ENCODE measurements around the gene RRP8. TPM values are rescaled to one million over a fixed set of nuclear protein-coding genes. Genes with fewer than 3 reads are reported as not detected.
A peak's percentile ranks its signal among the peaks of the same experiment; 100 is the strongest.

The RRP8 gene
- total RNA-seq, 1 donor from 2014 or later, result 16.2 TPM

GRCh38 chr11:6594142-6594768 lies 9.2 kb downstream of the RRP8 start:
- Mint-ChIP-seq H3K36me3 (ENCODE audit: unreplicated experiment) (no peaks in the 10 kb centered on the region), H3K27me3 (ENCODE audit: unreplicated experiment) (peaks cover 2% of the 10 kb centered on the region), H3K4me1 (ENCODE audit: low read depth, unreplicated experiment) (peaks cover 20% of the 10 kb centered on the region), H3K9me3 (ENCODE audit: unreplicated experiment) (no peaks in the 10 kb centered on the region), H3K4me3 (ENCODE audit: unreplicated experiment) (no peak overlapping the region), H3K27ac (ENCODE audit: unreplicated experiment) (no peak overlapping the region)
- DNase-seq, result no peak
- TF ChIP-seq, protein P1, sequence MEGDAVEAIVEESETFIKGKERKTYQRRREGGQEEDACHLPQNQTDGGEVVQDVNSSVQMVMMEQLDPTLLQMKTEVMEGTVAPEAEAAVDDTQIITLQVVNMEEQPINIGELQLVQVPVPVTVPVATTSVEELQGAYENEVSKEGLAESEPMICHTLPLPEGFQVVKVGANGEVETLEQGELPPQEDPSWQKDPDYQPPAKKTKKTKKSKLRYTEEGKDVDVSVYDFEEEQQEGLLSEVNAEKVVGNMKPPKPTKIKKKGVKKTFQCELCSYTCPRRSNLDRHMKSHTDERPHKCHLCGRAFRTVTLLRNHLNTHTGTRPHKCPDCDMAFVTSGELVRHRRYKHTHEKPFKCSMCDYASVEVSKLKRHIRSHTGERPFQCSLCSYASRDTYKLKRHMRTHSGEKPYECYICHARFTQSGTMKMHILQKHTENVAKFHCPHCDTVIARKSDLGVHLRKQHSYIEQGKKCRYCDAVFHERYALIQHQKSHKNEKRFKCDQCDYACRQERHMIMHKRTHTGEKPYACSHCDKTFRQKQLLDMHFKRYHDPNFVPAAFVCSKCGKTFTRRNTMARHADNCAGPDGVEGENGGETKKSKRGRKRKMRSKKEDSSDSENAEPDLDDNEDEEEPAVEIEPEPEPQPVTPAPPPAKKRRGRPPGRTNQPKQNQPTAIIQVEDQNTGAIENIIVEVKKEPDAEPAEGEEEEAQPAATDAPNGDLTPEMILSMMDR (IDR thresholded peaks at IDR 0.05; ENCODE audit: partially characterized antibody, unreplicated experiment), result peak; percentile 24

DNA sequence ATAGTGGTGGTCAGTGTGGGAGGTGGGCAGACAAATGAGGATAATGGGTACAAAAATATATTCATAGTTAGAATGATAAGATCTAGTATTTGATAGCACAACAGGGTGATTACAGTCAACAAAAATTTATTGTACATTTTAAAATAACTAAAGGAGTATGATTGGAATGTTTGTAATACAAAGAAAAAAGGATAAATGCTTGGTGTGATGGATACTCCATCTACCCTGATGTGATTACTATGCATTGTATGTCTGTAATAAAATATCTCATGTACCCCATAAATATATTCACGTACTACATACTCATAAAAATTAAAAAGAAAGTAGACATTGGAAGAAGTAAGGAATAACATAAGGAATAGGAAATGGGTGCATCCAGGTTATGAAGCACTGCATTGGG lies 15.4 kb downstream of the RRP8 start:
- DNase-seq, result no peak
- H3K9me3 Mint-ChIP-seq (ENCODE audit: unreplicated experiment), result peaks cover 6% of the 10 kb centered on the region
- no peak overlapping the region for H3K27ac Mint-ChIP-seq (ENCODE audit: unreplicated experiment)
- no peak overlapping the region for H3K4me3 Mint-ChIP-seq (ENCODE audit: unreplicated experiment)
- H3K4me1 Mint-ChIP-seq (ENCODE audit: low read depth, unreplicated experiment), result peaks cover 3% of the 10 kb centered on the region
- H3K27me3 Mint-ChIP-seq (ENCODE audit: unreplicated experiment), result no peaks in the 10 kb centered on the region
- TF ChIP-seq, protein P1 (IDR thresholded peaks at IDR 0.05; ENCODE audit: partially characterized antibody, unreplicated experiment), result no peak
- H3K36me3 Mint-ChIP-seq (ENCODE audit: unreplicated experiment), result peaks cover 14% of the 10 kb centered on the region

- Mint-ChIP-seq H3K4me1 (ENCODE audit: low read depth, unreplicated experiment) (peaks cover 3% of the 10 kb centered on the region), H3K4me3 (ENCODE audit: unreplicated experiment) (no peak overlapping the region), H3K36me3 (ENCODE audit: unreplicated experiment) (peaks cover 18% of the 10 kb centered on the region), H3K27me3 (ENCODE audit: unreplicated experiment) (no peaks in the 10 kb centered on the region), H3K9me3 (ENCODE audit: unreplicated experiment) (peaks cover 8% of the 10 kb centered on the region), H3K27ac (ENCODE audit: unreplicated experiment) (no peak overlapping the region)
- TF ChIP-seq, protein P1 (IDR thresholded peaks at IDR 0.05; ENCODE audit: partially characterized antibody, unreplicated experiment), result no peak
- DNase-seq, result no peak
These were observed 16.0 kb downstream of the RRP8 start for GRCh38 chr11:6587360-6587953.

DNA sequence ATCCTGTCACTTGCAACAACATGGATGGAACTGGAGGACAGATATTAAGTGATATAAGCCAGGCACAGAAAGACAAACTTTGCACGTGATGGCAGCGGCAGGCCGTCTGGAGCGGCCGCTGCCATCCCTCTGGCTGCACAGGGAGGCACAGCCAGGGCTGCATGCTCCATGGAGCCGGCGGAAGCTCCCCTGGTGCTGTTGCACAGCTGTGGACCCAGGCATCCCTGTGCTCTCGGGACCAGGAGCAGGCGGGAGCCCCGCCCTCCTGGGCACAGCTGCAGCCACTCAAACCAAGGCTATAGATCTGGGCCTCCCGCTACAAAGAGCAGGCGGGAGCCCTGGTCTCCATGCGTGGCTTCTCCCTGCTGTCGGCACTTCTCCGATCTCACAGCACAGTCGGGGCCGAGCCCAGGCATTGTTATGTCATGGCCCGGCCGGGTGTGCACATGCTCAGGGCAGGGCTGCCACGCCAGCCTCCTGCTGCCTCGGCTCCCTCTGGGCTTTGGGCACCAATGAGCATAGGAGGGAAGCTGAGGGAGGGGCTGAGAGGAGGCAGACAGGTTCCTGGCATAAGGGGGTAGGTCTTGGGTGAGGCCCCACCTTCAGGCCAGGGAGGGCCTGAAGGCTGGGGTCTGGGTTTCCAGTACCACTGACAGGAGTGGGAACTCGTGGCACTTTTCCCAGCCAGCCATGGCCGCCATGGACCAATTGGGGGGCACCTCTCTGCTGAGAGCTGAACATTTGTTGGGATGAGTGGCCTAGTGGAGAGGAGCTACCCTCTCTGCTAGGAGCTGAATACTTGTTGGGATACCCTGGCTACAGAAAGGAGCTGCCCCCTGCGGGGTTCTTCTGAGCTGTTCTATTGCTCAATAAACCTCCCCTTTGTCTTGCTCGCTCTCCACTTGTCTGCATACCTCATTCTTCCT lies 16.7 kb downstream of the RRP8 start:
- Mint-ChIP-seq H3K4me3 (ENCODE audit: unreplicated experiment) (no peak overlapping the region), H3K4me1 (ENCODE audit: low read depth, unreplicated experiment) (peaks cover 3% of the 10 kb centered on the region), H3K9me3 (ENCODE audit: unreplicated experiment) (peaks cover 8% of the 10 kb centered on the region), H3K36me3 (ENCODE audit: unreplicated experiment) (peaks cover 18% of the 10 kb centered on the region), H3K27ac (ENCODE audit: unreplicated experiment) (no peak overlapping the region), H3K27me3 (ENCODE audit: unreplicated experiment) (no peaks in the 10 kb centered on the region)
- peak; percentile 46 for DNase-seq
- TF ChIP-seq, protein P1 (IDR thresholded peaks at IDR 0.05; ENCODE audit: partially characterized antibody, unreplicated experiment), result no peak

Measured in glutamatergic neuron (in vitro differentiated cells).